ACHN (cell line): ENCODE measurements around the gene ZNF524.

Experiments used
- DNase-seq: peaks from one replicate; pipeline ENCODE4 v3.0.0-alpha.2; 2015
- in situ Hi-C: cut with HindIII; loops from 2 replicates; pipeline ENCODE4 v1.10.0; 2017; ENCODE audit warnings: low sequenced_read_pairs, low pct_ligation_motif_present, low pct_unique_long_range_greater_than_20kb

The ZNF524 gene

DNA sequence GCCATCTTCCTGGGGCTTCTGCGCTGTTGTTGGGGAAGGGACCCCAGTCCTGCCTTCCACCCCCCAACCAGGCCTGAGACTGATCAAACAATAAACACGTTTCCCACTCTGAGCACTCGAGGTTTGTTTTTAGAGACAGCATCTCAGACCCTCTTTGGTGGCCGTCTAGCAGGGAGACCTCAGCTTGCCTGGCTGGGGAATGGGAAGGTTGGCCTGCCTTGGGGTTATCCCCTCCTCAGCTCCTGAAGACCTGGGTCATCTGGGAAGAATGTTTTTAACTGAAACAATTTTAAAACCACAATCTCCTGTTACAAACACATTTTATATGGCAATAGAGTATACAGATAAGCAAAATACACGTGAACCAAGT, 45.4 kb downstream of the ZNF524 start:
- no peak for DNase-seq
- in situ Hi-C loops: no loop called here

DNA sequence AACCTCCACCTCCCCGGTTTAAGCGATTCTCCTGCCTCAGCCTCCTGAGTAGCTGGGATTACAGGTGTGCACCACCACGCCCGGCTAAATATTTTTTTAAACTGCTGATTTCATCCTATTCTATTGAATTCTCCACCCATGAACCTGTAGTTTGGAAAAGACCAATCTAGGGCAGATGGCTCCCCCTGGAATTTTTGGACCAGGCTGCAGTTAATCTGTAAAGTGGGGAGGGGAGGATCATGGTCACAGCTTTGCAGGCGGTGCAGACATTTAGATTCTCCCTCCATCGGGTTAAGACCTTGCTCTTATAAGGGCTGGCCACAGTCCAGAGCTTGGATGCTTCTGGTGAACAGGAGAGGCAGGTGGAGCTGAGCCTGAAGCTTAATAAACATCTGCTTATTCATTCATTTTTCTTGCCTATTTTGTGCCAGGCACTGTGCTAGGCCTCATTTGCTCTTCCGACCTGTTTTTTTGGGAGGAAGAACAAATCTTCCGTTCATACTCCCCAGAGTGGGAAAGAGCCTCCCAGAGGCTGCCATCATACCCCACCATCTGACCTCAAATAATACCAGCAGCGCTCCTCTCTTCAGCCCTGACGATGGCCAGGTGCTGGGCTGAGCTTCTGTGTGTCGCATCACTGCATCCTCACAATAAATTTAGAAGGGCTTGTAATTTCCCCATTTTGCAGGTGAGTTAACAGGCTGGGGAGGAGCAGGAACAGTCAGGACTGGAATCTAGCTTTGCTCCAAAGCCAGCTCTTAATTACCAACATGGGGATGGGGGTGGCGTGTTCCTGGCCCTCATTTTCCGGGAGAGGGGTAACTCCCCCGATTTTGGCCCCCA, 47.0 kb downstream of the ZNF524 start:
- in situ Hi-C loops: no loop called here
- DNase-seq: no peak

DNA sequence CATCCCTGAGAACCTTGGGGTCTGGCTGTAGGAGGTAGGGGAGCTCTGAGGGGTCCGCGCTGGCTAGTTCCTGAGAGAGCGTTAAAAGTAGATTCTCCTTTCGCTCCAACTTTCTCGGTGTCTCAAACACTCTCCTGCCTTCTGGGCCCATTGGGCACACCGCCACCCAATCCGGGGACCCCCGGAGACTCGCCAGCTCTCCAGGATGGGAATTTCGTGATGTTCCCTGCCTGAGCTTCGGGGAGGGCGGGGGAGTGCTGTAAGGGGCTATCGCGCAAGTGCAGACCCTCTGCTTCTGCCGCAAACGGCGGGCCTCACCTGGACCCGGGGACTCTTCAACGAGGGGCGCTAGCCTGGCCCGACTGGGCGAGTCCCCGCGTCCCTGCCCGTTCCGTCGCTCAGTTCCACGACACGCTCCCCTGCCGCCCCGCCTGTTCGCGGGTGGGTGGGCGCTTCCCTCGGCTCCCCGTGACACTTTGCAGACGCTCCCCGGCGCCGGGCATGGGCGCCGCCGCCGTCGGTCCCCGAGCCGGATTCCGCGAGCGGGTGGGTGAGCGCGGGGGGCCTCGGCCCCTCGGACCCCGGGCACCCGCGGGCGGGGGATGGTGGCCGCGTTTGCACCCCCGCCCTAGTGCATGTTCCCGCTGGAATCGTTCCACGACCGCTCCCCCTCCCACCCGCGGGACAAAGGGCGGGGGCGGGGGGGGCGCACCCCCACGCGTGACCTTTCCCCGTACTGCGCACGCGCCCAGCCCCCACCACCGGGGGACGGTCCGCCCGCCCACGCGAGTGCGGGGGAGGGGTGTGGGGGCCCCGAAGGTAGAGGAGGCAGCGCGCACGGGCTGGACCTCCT, 47.9 kb downstream of the ZNF524 start, which contains the start of gene CCDC106:
CCDC106 (plus strand) TSS at position 481 of the 853 bp plus-strand sequence. CDS start 835 bp downstream, outside the sequence.
- in situ Hi-C loops: no loop called here
- peak; percentile 52 for DNase-seq

DNA sequence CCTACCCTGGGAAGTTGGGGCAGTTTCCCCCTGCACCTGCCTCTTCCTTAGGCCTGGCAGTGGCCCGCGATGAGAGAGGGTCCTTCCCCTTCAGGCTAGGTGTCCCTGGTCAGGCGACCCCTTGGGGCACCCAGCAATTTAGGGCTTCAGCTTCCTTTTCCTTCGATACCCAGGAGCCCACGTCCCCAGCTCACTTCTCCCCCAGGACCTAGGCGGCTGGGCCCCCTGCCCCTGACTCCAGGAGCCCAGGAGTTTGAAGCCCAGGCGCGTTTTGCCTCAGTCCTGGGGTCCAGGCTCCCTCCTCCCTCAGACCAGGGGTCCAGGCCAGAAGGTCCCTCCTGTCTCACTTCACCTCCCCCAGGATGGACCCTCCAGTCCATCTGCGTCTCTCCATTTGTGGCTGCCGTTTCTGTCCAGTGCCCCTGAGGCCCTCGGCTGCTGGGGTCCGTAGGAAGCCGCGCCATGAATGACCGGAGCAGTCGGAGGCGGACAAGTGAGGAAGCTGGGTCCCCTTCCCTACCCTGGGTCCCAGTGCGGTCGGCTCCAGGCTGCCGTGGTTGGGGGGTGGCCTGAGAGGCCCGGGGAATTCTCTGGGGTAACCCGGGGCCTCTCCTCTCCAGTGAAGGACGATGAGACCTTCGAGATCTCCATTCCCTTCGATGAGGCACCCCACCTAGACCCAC, 48.6 kb downstream of the ZNF524 start:
- in situ Hi-C loops: no loop called here
- no peak for DNase-seq

- no peak for DNase-seq
- in situ Hi-C loops: no loop called here
These were observed 49.4 kb downstream of the ZNF524 start for GRCh38 chr19:55649268-55650125.

DNA sequence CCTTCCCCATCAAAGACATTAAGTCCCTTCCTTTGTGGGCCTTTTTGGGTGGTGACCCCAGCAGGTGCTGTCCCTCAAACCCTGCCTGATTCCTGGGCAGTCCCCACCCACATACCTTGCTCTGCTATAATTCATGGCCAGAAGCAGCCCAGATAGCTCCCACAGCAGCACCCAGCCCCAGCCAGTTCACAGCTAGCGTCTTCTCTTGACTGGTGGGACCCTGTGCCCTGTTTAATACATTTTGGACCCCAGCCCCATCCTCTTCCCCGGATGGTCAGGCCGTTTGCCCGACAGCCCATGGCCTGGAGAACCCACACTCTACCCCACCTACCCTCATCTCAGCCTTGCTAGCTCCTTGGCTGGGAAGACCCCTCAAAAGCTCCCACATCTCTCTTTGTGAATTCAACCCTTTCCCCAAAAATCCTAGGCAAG, 50.1 kb downstream of the ZNF524 start:
- in situ Hi-C loops: no loop called here
- DNase-seq: no peak

GRCh38 chr19:55650602-55651230, 50.6 kb downstream of the ZNF524 start:
- in situ Hi-C loops: no loop called here
- no peak for DNase-seq

DNA sequence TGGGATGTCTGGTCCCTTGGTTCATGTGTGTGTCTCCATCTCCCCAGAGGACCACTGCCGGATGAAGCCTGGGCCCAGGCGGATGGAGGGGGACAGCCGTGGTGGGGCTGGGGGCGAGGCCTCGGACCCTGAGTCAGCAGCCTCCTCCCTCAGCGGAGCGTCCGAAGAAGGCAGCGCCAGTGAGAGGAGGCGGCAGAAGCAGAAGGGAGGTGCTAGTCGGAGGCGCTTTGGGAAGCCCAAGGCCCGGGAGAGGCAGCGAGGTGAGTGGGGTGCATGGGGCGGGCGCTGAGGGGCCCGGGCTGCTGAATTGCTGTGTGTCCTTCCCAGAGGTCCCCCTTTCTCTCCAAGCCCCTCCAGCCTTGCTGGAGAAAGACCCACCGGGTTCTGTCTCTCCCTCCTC, 51.1 kb downstream of the ZNF524 start:
- no peak for DNase-seq
- in situ Hi-C loops: no loop called here

- in situ Hi-C loops: no loop called here
- no peak for DNase-seq
These were observed 52.4 kb downstream of the ZNF524 start for GRCh38 chr19:55652311-55653128.
